ENCODE measurements around the gene CHMP3. TPM values are rescaled to one million over a fixed set of nuclear protein-coding genes. Genes with fewer than 3 reads are reported as not detected.

The CHMP3 gene
- total RNA-seq, result 63.4 and 73.3 TPM in 2 replicates
- polyA plus RNA-seq, result 159 and 161 TPM in 2 replicates
- polyA plus RNA-seq (2012), result 108 and 120 TPM in 2 replicates
- polyA minus RNA-seq (ENCODE audit: low replicate concordance), result 29.0 and 31.2 TPM in 2 replicates

- peak within 1 kb of the TSS; percentile 86 for H3K4me2 ChIP-seq (ENCODE audit: extremely low read depth, insufficient read depth, low read length)
- H3K9me3 ChIP-seq (ENCODE audit: control insufficient read depth, insufficient read depth, low read depth, low read length), result no peaks in the 10 kb centered on the region
- H4K20me1 ChIP-seq (ENCODE audit: control insufficient read depth, extremely low read depth, insufficient read depth, low read length), result no peaks in the 10 kb centered on the region
- peaks cover 27% of the 10 kb centered on the region for H3K79me2 ChIP-seq (ENCODE audit: control insufficient read depth, insufficient read depth, low read length)
- H3K4me3 ChIP-seq (replicated peaks in 1 of 4; ENCODE audit: control extremely low read depth in 1 of 4, insufficient read depth in 1 of 4, low read depth in 3 of 4, low read length in 4 of 4), result peak within 1 kb of the TSS; percentile 75 to 81 (median 78)
- H3K9ac ChIP-seq (ENCODE audit: insufficient read depth, low read length), result peak within 1 kb of the TSS; percentile 99
- no peaks in the 10 kb centered on the region for H3K27me3 ChIP-seq (ENCODE audit: control insufficient read depth, insufficient read depth, low read length)
- peak within 1 kb of the TSS; percentile 99 for H3K27ac ChIP-seq (ENCODE audit: insufficient read depth, low read length)
- no peaks in the 10 kb centered on the region for H3K36me3 ChIP-seq (ENCODE audit: control insufficient read depth, insufficient read depth, low read length)
- H3K4me1 ChIP-seq (ENCODE audit: control insufficient read depth, extremely low read depth, insufficient read depth, low read length), result peaks cover 3% of the 10 kb centered on the region
- H2AFZ ChIP-seq (ENCODE audit: low read length), result peak within 1 kb of the TSS; percentile 98
- TF ChIP-seq CTCF (conservative IDR thresholded peaks at IDR 0.05 in 1 of 2, IDR thresholded peaks at IDR 0.05 in 1 of 2; ENCODE audit: low read depth in 1 of 2, low read length in 2 of 2), result no peak
- no peak for TF ChIP-seq EZH2 (IDR thresholded peaks at IDR 0.05; ENCODE audit: low read length, missing control alignments)
- DNase-seq (ENCODE audit: low read depth in 2 of 2), result peak; percentile 93 to 97
These were observed at the start of gene CHMP3 for GRCh38 chr2:86562922-86563649. TSS of gene CHMP3 (minus strand) at chr2:86563443. CDS start at chr2:86563348, 95 bp downstream.

- no peak overlapping the region for H2AFZ ChIP-seq (ENCODE audit: low read length)
- H3K27me3 ChIP-seq (ENCODE audit: control insufficient read depth, insufficient read depth, low read length), result no peaks in the 10 kb centered on the region
- H4K20me1 ChIP-seq (ENCODE audit: control insufficient read depth, extremely low read depth, insufficient read depth, low read length), result no peaks in the 10 kb centered on the region
- no peaks in the 10 kb centered on the region for H3K79me2 ChIP-seq (ENCODE audit: control insufficient read depth, insufficient read depth, low read length)
- H3K4me2 ChIP-seq (ENCODE audit: extremely low read depth, insufficient read depth, low read length), result no peak overlapping the region
- H3K9ac ChIP-seq (ENCODE audit: insufficient read depth, low read length), result no peak overlapping the region
- no peak for DNase-seq (ENCODE audit: low read depth in 2 of 2)
- no peaks in the 10 kb centered on the region for H3K4me1 ChIP-seq (ENCODE audit: control insufficient read depth, extremely low read depth, insufficient read depth, low read length)
- H3K4me3 ChIP-seq (replicated peaks in 1 of 4; ENCODE audit: control extremely low read depth in 1 of 4, insufficient read depth in 1 of 4, low read depth in 3 of 4, low read length in 4 of 4), result no peak overlapping the region
- peaks cover 1% of the 10 kb centered on the region for H3K36me3 ChIP-seq (ENCODE audit: control insufficient read depth, insufficient read depth, low read length)
- H3K27ac ChIP-seq (ENCODE audit: insufficient read depth, low read length), result no peak overlapping the region
- H3K9me3 ChIP-seq (ENCODE audit: control insufficient read depth, insufficient read depth, low read depth, low read length), result no peaks in the 10 kb centered on the region
- no peak for TF ChIP-seq EZH2 (IDR thresholded peaks at IDR 0.05; ENCODE audit: low read length, missing control alignments)
- no peak for TF ChIP-seq CTCF (conservative IDR thresholded peaks at IDR 0.05 in 1 of 2, IDR thresholded peaks at IDR 0.05 in 1 of 2; ENCODE audit: low read depth in 1 of 2, low read length in 2 of 2)
These were observed 47.6 kb upstream of the CHMP3 start for GRCh38 chr2:86610871-86611270.

- H3K4me3 ChIP-seq (replicated peaks in 1 of 4; ENCODE audit: control extremely low read depth in 1 of 4, insufficient read depth in 1 of 4, low read depth in 3 of 4, low read length in 4 of 4), result no peak overlapping the region
- H3K27ac ChIP-seq (ENCODE audit: insufficient read depth, low read length), result no peak overlapping the region
- H4K20me1 ChIP-seq (ENCODE audit: control insufficient read depth, extremely low read depth, insufficient read depth, low read length), result no peaks in the 10 kb centered on the region
- no peak overlapping the region for H3K4me2 ChIP-seq (ENCODE audit: extremely low read depth, insufficient read depth, low read length)
- no peaks in the 10 kb centered on the region for H3K27me3 ChIP-seq (ENCODE audit: control insufficient read depth, insufficient read depth, low read length)
- H3K79me2 ChIP-seq (ENCODE audit: control insufficient read depth, insufficient read depth, low read length), result no peaks in the 10 kb centered on the region
- no peak overlapping the region for H2AFZ ChIP-seq (ENCODE audit: low read length)
- TF ChIP-seq EZH2 (IDR thresholded peaks at IDR 0.05; ENCODE audit: low read length, missing control alignments) (no peak), CTCF (conservative IDR thresholded peaks at IDR 0.05 in 1 of 2, IDR thresholded peaks at IDR 0.05 in 1 of 2; ENCODE audit: low read depth in 1 of 2, low read length in 2 of 2) (no peak)
- no peaks in the 10 kb centered on the region for H3K4me1 ChIP-seq (ENCODE audit: control insufficient read depth, extremely low read depth, insufficient read depth, low read length)
- no peak overlapping the region for H3K9ac ChIP-seq (ENCODE audit: insufficient read depth, low read length)
- no peaks in the 10 kb centered on the region for H3K9me3 ChIP-seq (ENCODE audit: control insufficient read depth, insufficient read depth, low read depth, low read length)
- peaks cover 1% of the 10 kb centered on the region for H3K36me3 ChIP-seq (ENCODE audit: control insufficient read depth, insufficient read depth, low read length)
- no peak for DNase-seq (ENCODE audit: low read depth in 2 of 2)
These were observed 45.7 kb upstream of the CHMP3 start for GRCh38 chr2:86608832-86609410.
